Measurements from ENCODE around the gene FAM8A1.
"Not testable (repeated sequence)": the region's sequence is repeated elsewhere in the genome, so short reads cannot be mapped to it uniquely, and the experiment has no call there.

FAM8A1 gene

DNA sequence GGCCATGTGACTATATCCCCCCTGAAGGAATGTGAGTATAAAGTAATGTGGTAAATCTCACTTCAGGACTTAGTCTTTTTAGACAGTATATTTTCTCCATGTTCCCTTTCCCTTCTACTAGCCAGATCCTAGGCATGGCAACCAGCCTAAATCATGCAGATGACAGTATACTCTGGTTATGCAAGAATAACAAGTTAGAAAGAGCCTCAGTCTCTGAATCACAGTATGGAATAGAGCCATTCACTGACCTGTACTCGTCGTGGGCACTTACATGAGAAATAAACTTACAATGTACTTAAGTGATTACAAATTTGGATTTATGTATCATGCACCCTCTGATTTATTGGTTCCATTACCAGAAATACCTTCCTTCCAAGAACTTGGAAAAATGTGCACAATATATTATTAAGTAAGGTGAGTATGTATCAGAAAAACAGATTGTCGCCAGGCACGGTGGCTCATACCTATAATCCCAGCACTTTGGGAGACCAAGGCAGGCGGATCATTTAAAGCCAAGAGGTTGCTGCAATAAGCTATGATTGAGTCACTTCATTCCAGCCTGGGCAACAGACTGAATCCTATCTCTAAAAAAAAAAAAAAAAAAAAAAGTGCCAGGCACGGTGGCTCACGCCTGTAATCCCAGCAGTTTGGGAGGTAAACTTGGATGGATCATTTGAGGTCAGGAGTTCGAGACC lies 25.1 kb upstream of the FAM8A1 start:
- H3K27ac ChIP-seq (ENCODE audit: low read depth, low read length): no peak overlapping the region
- H4K20me1 ChIP-seq (ENCODE audit: low read depth, low read length): no peaks in the 10 kb centered on the region
- H3F3A ChIP-seq (ENCODE audit: insufficient read depth): no peaks in the 10 kb centered on the region
- H3K9me3 ChIP-seq (ENCODE audit: insufficient read depth, low read length): peaks cover 7% of the 10 kb centered on the region; the same call in 1 of the 2 replicates
- H3K36me3 ChIP-seq (ENCODE audit: low read length): no peaks in the 10 kb centered on the region
- H3K4me2 ChIP-seq (ENCODE audit: low read depth, low read length, poor library complexity, severe bottlenecking): no peak overlapping the region
- H3K9ac ChIP-seq (ENCODE audit: low read length): no peak overlapping the region
- no peak overlapping the region for H2AFZ ChIP-seq (ENCODE audit: low read depth, low read length, severe bottlenecking)
- no peaks in the 10 kb centered on the region for H3K9me2 ChIP-seq (replicated peaks; ENCODE audit: insufficient read depth, low read length)
- no peaks in the 10 kb centered on the region for H3K79me2 ChIP-seq (ENCODE audit: insufficient read depth, low read length)
- H3K4me3 ChIP-seq (ENCODE audit: insufficient read depth, low read length, poor library complexity, severe bottlenecking): no peak overlapping the region
- TF ChIP-seq EZH2phosphoT487 (conservative IDR thresholded peaks at IDR 0.05; ENCODE audit: low read length): no peak
- TF ChIP-seq, protein P1, sequence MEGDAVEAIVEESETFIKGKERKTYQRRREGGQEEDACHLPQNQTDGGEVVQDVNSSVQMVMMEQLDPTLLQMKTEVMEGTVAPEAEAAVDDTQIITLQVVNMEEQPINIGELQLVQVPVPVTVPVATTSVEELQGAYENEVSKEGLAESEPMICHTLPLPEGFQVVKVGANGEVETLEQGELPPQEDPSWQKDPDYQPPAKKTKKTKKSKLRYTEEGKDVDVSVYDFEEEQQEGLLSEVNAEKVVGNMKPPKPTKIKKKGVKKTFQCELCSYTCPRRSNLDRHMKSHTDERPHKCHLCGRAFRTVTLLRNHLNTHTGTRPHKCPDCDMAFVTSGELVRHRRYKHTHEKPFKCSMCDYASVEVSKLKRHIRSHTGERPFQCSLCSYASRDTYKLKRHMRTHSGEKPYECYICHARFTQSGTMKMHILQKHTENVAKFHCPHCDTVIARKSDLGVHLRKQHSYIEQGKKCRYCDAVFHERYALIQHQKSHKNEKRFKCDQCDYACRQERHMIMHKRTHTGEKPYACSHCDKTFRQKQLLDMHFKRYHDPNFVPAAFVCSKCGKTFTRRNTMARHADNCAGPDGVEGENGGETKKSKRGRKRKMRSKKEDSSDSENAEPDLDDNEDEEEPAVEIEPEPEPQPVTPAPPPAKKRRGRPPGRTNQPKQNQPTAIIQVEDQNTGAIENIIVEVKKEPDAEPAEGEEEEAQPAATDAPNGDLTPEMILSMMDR (IDR thresholded peaks at IDR 0.05; ENCODE audit: insufficient read depth, low read length, poor library complexity, severe bottlenecking): no peak
- H3K27me3 ChIP-seq (ENCODE audit: low read length): no peaks in the 10 kb centered on the region

- Histone ChIP-seq H2AFZ (ENCODE audit: low read depth, low read length, severe bottlenecking) (no peak overlapping the region), H3K4me3 (ENCODE audit: insufficient read depth, low read length, poor library complexity, severe bottlenecking) (no peak overlapping the region), H4K20me1 (ENCODE audit: low read depth, low read length) (no peaks in the 10 kb centered on the region), H3K27ac (ENCODE audit: low read depth, low read length) (no peak overlapping the region), H3K36me3 (ENCODE audit: low read length) (no peaks in the 10 kb centered on the region), H3K4me2 (ENCODE audit: low read depth, low read length, poor library complexity, severe bottlenecking) (no peak overlapping the region), H3K27me3 (ENCODE audit: low read length) (no peaks in the 10 kb centered on the region), H3K79me2 (ENCODE audit: insufficient read depth, low read length) (no peaks in the 10 kb centered on the region), H3K9me3 (ENCODE audit: insufficient read depth, low read length) (peaks cover 7% of the 10 kb centered on the region; the same call in 1 of the 2 replicates), H3K9ac (ENCODE audit: low read length) (no peak overlapping the region), H3F3A (ENCODE audit: insufficient read depth) (no peaks in the 10 kb centered on the region), H3K9me2 (replicated peaks; ENCODE audit: insufficient read depth, low read length) (no peaks in the 10 kb centered on the region)
- no peak for TF ChIP-seq EZH2phosphoT487 (conservative IDR thresholded peaks at IDR 0.05; ENCODE audit: low read length)
- TF ChIP-seq, protein P1 (IDR thresholded peaks at IDR 0.05; ENCODE audit: insufficient read depth, low read length, poor library complexity, severe bottlenecking): no peak
These were observed 23.0 kb upstream of the FAM8A1 start for GRCh38 chr6:17577059-17577458.

- 0 out of 2 replicates have a peak, but pooled peaks cover 3% of the 10 kb centered on the region for H3F3A ChIP-seq (ENCODE audit: insufficient read depth)
- H3K4me3 ChIP-seq (ENCODE audit: insufficient read depth, low read length, poor library complexity, severe bottlenecking): no peak overlapping the region
- no peak overlapping the region for H3K4me2 ChIP-seq (ENCODE audit: low read depth, low read length, poor library complexity, severe bottlenecking)
- H3K9me2 ChIP-seq (replicated peaks; ENCODE audit: insufficient read depth, low read length): no peaks in the 10 kb centered on the region
- no peaks in the 10 kb centered on the region for H3K36me3 ChIP-seq (ENCODE audit: low read length)
- no peaks in the 10 kb centered on the region for H3K79me2 ChIP-seq (ENCODE audit: insufficient read depth, low read length)
- no peaks in the 10 kb centered on the region for H4K20me1 ChIP-seq (ENCODE audit: low read depth, low read length)
- TF ChIP-seq EZH2phosphoT487 (conservative IDR thresholded peaks at IDR 0.05; ENCODE audit: low read length): no peak
- H2AFZ ChIP-seq (ENCODE audit: low read depth, low read length, severe bottlenecking): no peak overlapping the region
- H3K9me3 ChIP-seq (ENCODE audit: insufficient read depth, low read length): peaks cover 7% of the 10 kb centered on the region; the same call in 1 of the 2 replicates
- no peaks in the 10 kb centered on the region for H3K27me3 ChIP-seq (ENCODE audit: low read length)
- H3K27ac ChIP-seq (ENCODE audit: low read depth, low read length): no peak overlapping the region
- H3K9ac ChIP-seq (ENCODE audit: low read length): no peak overlapping the region
These were observed 19.5 kb upstream of the FAM8A1 start for GRCh38 chr6:17580518-17581048.

DNA sequence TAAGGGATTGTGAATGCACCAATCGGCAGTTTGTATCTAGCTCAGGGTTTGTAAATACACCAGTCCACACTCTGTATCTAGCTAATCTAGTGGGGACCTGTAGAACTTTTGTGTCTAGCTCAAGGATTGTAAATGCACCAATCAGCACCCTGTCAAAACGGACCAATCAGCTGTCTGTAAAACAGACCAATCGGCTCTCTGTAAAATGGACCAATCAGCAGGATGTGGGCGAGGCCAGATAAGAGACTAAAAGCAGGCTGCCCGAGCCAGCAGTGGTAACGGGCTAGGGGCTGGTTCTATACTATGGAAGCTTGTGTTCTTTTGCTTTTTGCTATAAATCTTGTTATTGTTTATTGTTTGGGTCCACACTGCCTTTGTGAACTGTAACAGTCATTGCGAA lies 18.8 kb upstream of the FAM8A1 start:
- not testable (repeated sequence) for H4K20me1 ChIP-seq (ENCODE audit: low read depth, low read length); H3K79me2 ChIP-seq (ENCODE audit: insufficient read depth, low read length); H3K9me3 ChIP-seq (ENCODE audit: insufficient read depth, low read length); H3F3A ChIP-seq (ENCODE audit: insufficient read depth); H3K9ac ChIP-seq (ENCODE audit: low read length); H3K4me2 ChIP-seq (ENCODE audit: low read depth, low read length, poor library complexity, severe bottlenecking); H3K4me3 ChIP-seq (ENCODE audit: insufficient read depth, low read length, poor library complexity, severe bottlenecking); H3K9me2 ChIP-seq (replicated peaks; ENCODE audit: insufficient read depth, low read length); H3K36me3 ChIP-seq (ENCODE audit: low read length); H3K27ac ChIP-seq (ENCODE audit: low read depth, low read length); H3K27me3 ChIP-seq (ENCODE audit: low read length); H2AFZ ChIP-seq (ENCODE audit: low read depth, low read length, severe bottlenecking)
